ENCODE results near the gene CAPZB. TPM values are rescaled to one million over a fixed set of nuclear protein-coding genes. Genes with fewer than 3 reads are reported as not detected.

CAPZB gene
- total RNA-seq, 5 donors from 2014 or later (not counting 1 experiment from before 2014, with no cell fraction given), result 272 to 342 (median 320) TPM

- H3K9me3 ChIP-seq, result no peaks in the 10 kb centered on the region
- Mint-ChIP-seq H3K27ac (peak overlapping the region in 1 of 2 donors; percentile 49), H3K9me3 (no peaks in the 10 kb centered on the region), H3K27me3 (no peaks in the 10 kb centered on the region), H3K36me3 (peaks cover 43% of the 10 kb centered on the region), H3K4me1 (peaks cover 0 to 7% (median 6%) of the 10 kb centered on the region in 3 donors), H3K4me3 (no peak overlapping the region)
- H3K4me1 ChIP-seq (ENCODE audit: control insufficient read depth in 1 of 2, extremely low read depth in 1 of 2, insufficient read depth in 2 of 2, low read length in 2 of 2), result peaks cover 0 to 11% of the 10 kb centered on the region in 2 experiments
- H3K27ac ChIP-seq (ENCODE audit: low read length), result no peak overlapping the region
- no peak for ATAC-seq (replicated peaks in 1 of 4)
- DNase-seq, result no peak
- POLR2A ChIA-PET, result no interaction called here
- 96% methylated on average over 10 of the region's 14 CpGs for WGBS (ENCODE audit: insufficient coverage)
- H3K27me3 ChIP-seq (replicated peaks in 1 of 2; ENCODE audit: control insufficient read depth in 2 of 2, extremely low read depth in 1 of 2, insufficient read depth in 2 of 2, low read length in 1 of 2), result no peaks in the 10 kb centered on the region
- H3K4me3 ChIP-seq (ENCODE audit: control insufficient read depth in 1 of 2, extremely low read depth in 1 of 2, low read length in 1 of 2), result no peak overlapping the region
- CTCF ChIA-PET, result interaction anchor here in 1 of 2 donors (0.8 kb wide), 1 partner anchor 14 kb away, joined by 3 read pairs; no protein-coding TSS in a partner anchor
- H3K36me3 ChIP-seq (ENCODE audit: control insufficient read depth in 2 of 2, extremely low read depth in 1 of 2, insufficient read depth in 1 of 2, low read length in 1 of 2), result peaks cover 41 to 66% of the 10 kb centered on the region in 2 donors
Measured at GRCh38 chr1:19340387-19340937, 144.9 kb downstream of the CAPZB start.

GRCh38 chr1:19339214-19339861 lies 146.0 kb downstream of the CAPZB start:
- no peak for DNase-seq
- peaks cover 0 to 7% (median 6%) of the 10 kb centered on the region in 3 donors for H3K4me1 Mint-ChIP-seq
- Histone ChIP-seq H3K27ac (ENCODE audit: low read length) (no peak overlapping the region), H3K9me3 (no peaks in the 10 kb centered on the region), H3K4me3 (ENCODE audit: control insufficient read depth in 1 of 2, extremely low read depth in 1 of 2, low read length in 1 of 2) (no peak overlapping the region), H3K36me3 (ENCODE audit: control insufficient read depth in 2 of 2, extremely low read depth in 1 of 2, insufficient read depth in 1 of 2, low read length in 1 of 2) (peaks cover 33 to 54% of the 10 kb centered on the region in 2 donors), H3K4me1 (ENCODE audit: control insufficient read depth in 1 of 2, extremely low read depth in 1 of 2, insufficient read depth in 2 of 2, low read length in 2 of 2) (peaks cover 0 to 11% of the 10 kb centered on the region in 2 experiments), H3K27me3 (replicated peaks in 1 of 2; ENCODE audit: control insufficient read depth in 2 of 2, extremely low read depth in 1 of 2, insufficient read depth in 2 of 2, low read length in 1 of 2) (no peaks in the 10 kb centered on the region)
- H3K4me3 Mint-ChIP-seq, result no peak overlapping the region
- peaks cover 34% of the 10 kb centered on the region for H3K36me3 Mint-ChIP-seq
- POLR2A ChIA-PET, result no interaction called here
- H3K9me3 Mint-ChIP-seq, result no peaks in the 10 kb centered on the region
- no peak overlapping the region for H3K27ac Mint-ChIP-seq
- CTCF ChIA-PET, result interaction anchor here in 1 of 2 donors (0.5 to 0.6 kb wide), 2 partner anchors 73 to 1705 kb away, joined by 3 read pairs; no protein-coding TSS in a partner anchor
- ATAC-seq (replicated peaks in 1 of 4), result no peak
- 97% methylated on average over 18 of the region's 19 CpGs for WGBS (ENCODE audit: insufficient coverage)
- no peaks in the 10 kb centered on the region for H3K27me3 Mint-ChIP-seq

- ChIA-PET CTCF (interaction anchor here in 1 of 2 donors (0.5 kb wide), 1 partner anchor 186 kb away, joined by 3 read pairs; no protein-coding TSS in a partner anchor), POLR2A (no interaction called here)
- Histone ChIP-seq H3K4me1 (ENCODE audit: control insufficient read depth in 1 of 2, extremely low read depth in 1 of 2, insufficient read depth in 2 of 2, low read length in 2 of 2) (peaks cover 0 to 11% of the 10 kb centered on the region in 2 experiments), H3K36me3 (ENCODE audit: control insufficient read depth in 2 of 2, extremely low read depth in 1 of 2, insufficient read depth in 1 of 2, low read length in 1 of 2) (peaks cover 33 to 45% of the 10 kb centered on the region in 2 donors), H3K4me3 (ENCODE audit: control insufficient read depth in 1 of 2, extremely low read depth in 1 of 2, low read length in 1 of 2) (no peak overlapping the region), H3K9me3 (no peaks in the 10 kb centered on the region), H3K27me3 (replicated peaks in 1 of 2; ENCODE audit: control insufficient read depth in 2 of 2, extremely low read depth in 1 of 2, insufficient read depth in 2 of 2, low read length in 1 of 2) (no peaks in the 10 kb centered on the region), H3K27ac (ENCODE audit: low read length) (no peak overlapping the region)
- WGBS (ENCODE audit: insufficient coverage), result 97% methylated on average over 22 of the region's 27 CpGs
- H3K36me3 Mint-ChIP-seq, result peaks cover 32% of the 10 kb centered on the region
- DNase-seq (no peak), ATAC-seq (replicated peaks in 1 of 4) (no peak)
- H3K9me3 Mint-ChIP-seq, result no peaks in the 10 kb centered on the region
- no peak overlapping the region for H3K27ac Mint-ChIP-seq
- no peak overlapping the region for H3K4me3 Mint-ChIP-seq
- H3K4me1 Mint-ChIP-seq, result peaks cover 0 to 7% (median 6%) of the 10 kb centered on the region in 3 donors
- no peaks in the 10 kb centered on the region for H3K27me3 Mint-ChIP-seq
Measured at GRCh38 chr1:19338323-19338762, 147.0 kb downstream of the CAPZB start.

DNA sequence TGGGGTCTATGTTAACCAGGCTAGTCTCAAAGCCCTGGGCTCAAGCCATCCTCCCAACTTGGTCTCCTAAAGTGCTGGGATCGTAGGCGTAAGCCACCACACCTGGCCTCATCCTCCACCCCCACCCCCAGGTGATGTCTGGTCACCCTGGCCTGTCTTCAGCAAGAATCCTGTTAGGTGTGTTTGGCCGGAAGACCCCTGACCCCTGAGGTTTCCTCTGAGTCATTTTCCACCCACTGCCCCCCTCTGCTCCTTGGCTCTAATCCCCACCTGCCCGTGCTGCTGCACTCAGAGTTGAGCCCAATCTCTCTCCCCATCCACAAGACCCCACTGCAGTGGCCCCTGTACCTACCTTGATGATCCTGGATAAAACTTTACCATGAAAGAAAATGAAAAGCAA lies 148.1 kb downstream of the CAPZB start:
- Histone ChIP-seq H3K4me1 (ENCODE audit: control insufficient read depth in 1 of 2, extremely low read depth in 1 of 2, insufficient read depth in 2 of 2, low read length in 2 of 2) (peaks cover 0 to 11% of the 10 kb centered on the region in 2 experiments), H3K36me3 (ENCODE audit: control insufficient read depth in 2 of 2, extremely low read depth in 1 of 2, insufficient read depth in 1 of 2, low read length in 1 of 2) (peaks cover 24 to 36% of the 10 kb centered on the region in 2 donors), H3K9me3 (no peaks in the 10 kb centered on the region), H3K4me3 (ENCODE audit: control insufficient read depth in 1 of 2, extremely low read depth in 1 of 2, low read length in 1 of 2) (no peak overlapping the region), H3K27ac (ENCODE audit: low read length) (no peak overlapping the region), H3K27me3 (replicated peaks in 1 of 2; ENCODE audit: control insufficient read depth in 2 of 2, extremely low read depth in 1 of 2, insufficient read depth in 2 of 2, low read length in 1 of 2) (no peaks in the 10 kb centered on the region)
- peaks cover 27% of the 10 kb centered on the region for H3K36me3 Mint-ChIP-seq
- peaks cover 0 to 7% (median 6%) of the 10 kb centered on the region in 3 donors for H3K4me1 Mint-ChIP-seq
- ATAC-seq (replicated peaks in 1 of 4), result no peak
- H3K4me3 Mint-ChIP-seq, result no peak overlapping the region
- H3K9me3 Mint-ChIP-seq, result no peaks in the 10 kb centered on the region
- no peaks in the 10 kb centered on the region for H3K27me3 Mint-ChIP-seq
- H3K27ac Mint-ChIP-seq, result peak overlapping the region in 1 of 2 donors; percentile 39
- 96% methylated on average over 4 of the region's 4 CpGs for WGBS (ENCODE audit: insufficient coverage)
- CTCF ChIA-PET, result no interaction called here
- POLR2A ChIA-PET, result interaction anchor here in 1 of 2 donors (0.5 kb wide), 1 partner anchor 18 kb away, joined by 6 read pairs; no protein-coding TSS in a partner anchor
- DNase-seq, result no peak

DNA sequence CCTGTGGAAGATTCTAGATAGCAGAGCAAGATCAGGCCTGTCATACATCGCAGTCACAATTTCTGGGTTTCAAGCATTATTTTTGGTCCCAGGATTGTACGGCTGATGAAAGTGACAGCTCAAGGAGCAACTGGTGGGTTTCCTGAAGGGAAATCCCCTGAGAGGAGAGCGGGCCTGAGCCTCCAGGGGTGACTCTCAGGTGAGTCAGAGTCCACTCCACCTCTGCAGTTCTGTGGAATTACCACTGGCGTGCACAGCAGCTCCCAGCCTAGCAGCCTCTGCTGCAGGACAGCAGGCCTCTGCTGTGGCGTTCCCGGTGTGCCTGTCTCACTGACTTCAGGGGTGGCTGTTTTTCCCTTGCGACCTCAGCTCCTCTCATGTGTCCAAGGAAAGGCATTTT lies 148.8 kb downstream of the CAPZB start:
- no peaks in the 10 kb centered on the region for H3K9me3 ChIP-seq
- Mint-ChIP-seq H3K4me3 (no peak overlapping the region), H3K27ac (peak overlapping the region in 1 of 2 donors; percentile 23), H3K27me3 (no peaks in the 10 kb centered on the region), H3K4me1 (peaks cover 0 to 5% (median 4%) of the 10 kb centered on the region in 3 donors), H3K9me3 (no peaks in the 10 kb centered on the region), H3K36me3 (peaks cover 22% of the 10 kb centered on the region)
- POLR2A ChIA-PET, result no interaction called here
- 86% methylated on average over 6 of the region's 7 CpGs for WGBS (ENCODE audit: insufficient coverage)
- H3K27ac ChIP-seq (ENCODE audit: low read length), result no peak overlapping the region
- CTCF ChIA-PET, result no interaction called here
- DNase-seq, result no peak
- no peaks in the 10 kb centered on the region for H3K27me3 ChIP-seq (replicated peaks in 1 of 2; ENCODE audit: control insufficient read depth in 2 of 2, extremely low read depth in 1 of 2, insufficient read depth in 2 of 2, low read length in 1 of 2)
- no peak overlapping the region for H3K4me3 ChIP-seq (ENCODE audit: control insufficient read depth in 1 of 2, extremely low read depth in 1 of 2, low read length in 1 of 2)
- ATAC-seq (replicated peaks in 1 of 4), result peak in 1 of 4 experiments; percentile 9
- H3K36me3 ChIP-seq (ENCODE audit: control insufficient read depth in 2 of 2, extremely low read depth in 1 of 2, insufficient read depth in 1 of 2, low read length in 1 of 2), result peaks cover 16 to 28% of the 10 kb centered on the region in 2 donors
- H3K4me1 ChIP-seq (ENCODE audit: control insufficient read depth in 1 of 2, extremely low read depth in 1 of 2, insufficient read depth in 2 of 2, low read length in 2 of 2), result peaks cover 0 to 5% of the 10 kb centered on the region in 2 experiments

GRCh38 chr1:19333587-19334354 lies 151.6 kb downstream of the CAPZB start:
- no peak overlapping the region for H3K27ac Mint-ChIP-seq

More at GRCh38 chr1:19333587-19334354, 151.6 kb downstream of the CAPZB start:
- ATAC-seq (replicated peaks in 1 of 4), result no peak
- peaks cover 4 to 5% of the 10 kb centered on the region in 2 donors for H3K36me3 ChIP-seq (ENCODE audit: control insufficient read depth in 2 of 2, extremely low read depth in 1 of 2, insufficient read depth in 1 of 2, low read length in 1 of 2)
- H3K4me3 Mint-ChIP-seq, result no peak overlapping the region
- H3K4me3 ChIP-seq (ENCODE audit: control insufficient read depth in 1 of 2, extremely low read depth in 1 of 2, low read length in 1 of 2), result no peak overlapping the region
- WGBS (ENCODE audit: insufficient coverage), result 75% methylated on average over 6 of the region's 9 CpGs
- POLR2A ChIA-PET, result no interaction called here
- no peaks in the 10 kb centered on the region for H3K27me3 Mint-ChIP-seq
- no peak overlapping the region for H3K27ac ChIP-seq (ENCODE audit: low read length)
- H3K4me1 ChIP-seq (ENCODE audit: control insufficient read depth in 1 of 2, extremely low read depth in 1 of 2, insufficient read depth in 2 of 2, low read length in 2 of 2), result no peaks in the 10 kb centered on the region
- H3K9me3 ChIP-seq, result no peaks in the 10 kb centered on the region
- peaks cover 0 to 5% (median 0%) of the 10 kb centered on the region in 3 donors for H3K4me1 Mint-ChIP-seq
- CTCF ChIA-PET, result no interaction called here
- H3K9me3 Mint-ChIP-seq, result no peaks in the 10 kb centered on the region
- no peaks in the 10 kb centered on the region for H3K27me3 ChIP-seq (replicated peaks in 1 of 2; ENCODE audit: control insufficient read depth in 2 of 2, extremely low read depth in 1 of 2, insufficient read depth in 2 of 2, low read length in 1 of 2)
- no peak for DNase-seq
- peaks cover 6% of the 10 kb centered on the region for H3K36me3 Mint-ChIP-seq
